OCI-LY3 (cell line): Measurements from ENCODE around the gene TRIM44.
"Not testable (repeated sequence)": the region's sequence is repeated elsewhere in the genome, so short reads cannot be mapped to it uniquely, and the experiment has no call there.

Experiments used
- H2AFZ ChIP-seq: fragments of 200-600, 300-600 bp; shearing (Covaris generic); 2 replicates; pipeline ENCODE4 v1.6.0; 2014; ENCODE audit warnings: antibody characterized with exemption, low read depth, low read length
- H3K27ac ChIP-seq: fragments of 200-600, 300-600 bp; sonication (generic); 2 replicates; pipeline ENCODE4 v1.5.1; 2014; ENCODE audit warnings: mild to moderate bottlenecking, low read length, moderate library complexity, mixed read lengths
- H3K27me3 ChIP-seq: fragments of 200-600, 300-600 bp; sonication (generic); 2 replicates; pipeline ENCODE4 v1.6.1; 2014; ENCODE audit warnings: low read depth, low read length, mixed read lengths
- H3K36me3 ChIP-seq: fragments of 200-600, 300-600 bp; sonication (generic); replicated peaks from 2 replicates; pipeline ENCODE3; 2014; ENCODE audit warnings: low read depth, low read length, mixed read lengths
- H3K4me1 ChIP-seq: fragments of 300-600, 200-600 bp; sonication (generic); 2 replicates; pipeline ENCODE4 v1.6.1; 2014; ENCODE audit warnings: low read length, mixed read lengths
- H3K4me2 ChIP-seq: fragments of 200-600, 300-600 bp; sonication (generic); 2 replicates; pipeline ENCODE4 v1.6.1; 2014; ENCODE audit warnings: low read length, mixed read lengths
- H3K4me3 ChIP-seq: fragments of 300-600, 200-600 bp; sonication (generic); 2 replicates; pipeline ENCODE4 v1.5.1; 2014; ENCODE audit warnings: antibody characterized with exemption, mild to moderate bottlenecking, low read length, moderate library complexity
- H3K79me2 ChIP-seq: fragments of 300-600, 200-600 bp; shearing (Covaris generic); 2 replicates; pipeline ENCODE4 v1.6.1; 2014; ENCODE audit warnings: mild to moderate bottlenecking, low read length, mixed read lengths
- H3K9ac ChIP-seq: fragments of 300-600, 200-600 bp; shearing (Covaris generic); 2 replicates; pipeline ENCODE4 v1.6.0; 2014; ENCODE audit warnings: mild to moderate bottlenecking, low read length, moderate library complexity
- H3K9me3 ChIP-seq: fragments of 200-600, 300-600 bp; shearing (Covaris generic); 2 replicates; pipeline ENCODE4 v1.6.1; 2014; ENCODE audit warnings: low read length, mixed read lengths; ENCODE audit not compliant: insufficient read depth
- H4K20me1 ChIP-seq: fragments of 200-600, 300-600 bp; sonication (generic); 2 replicates; pipeline ENCODE4 v1.6.1; 2016; ENCODE audit warnings: low read length, mixed read lengths; ENCODE audit not compliant: insufficient read depth
- CTCF ChIP-seq: fragments of 200-600, 300-600 bp; sonication (generic); IDR thresholded peaks from 2 replicates; pipeline ENCODE4 v1.5.1; 2014; ENCODE audit warnings: antibody characterized with exemption, low read length, low read depth
- EZH2phosphoT487 ChIP-seq: fragments of 200-600 bp; shearing (Covaris generic); IDR thresholded peaks from 2 replicates; pipeline ENCODE4 v1.6.1; 2018; ENCODE audit warnings: antibody characterized with exemption, mixed run types, low read depth

Gene TRIM44

GRCh38 chr11:35650467-35650866 is 12.1 kb upstream of the TRIM44 start:
- no peak overlapping the region for H3K4me3 ChIP-seq
- H4K20me1 ChIP-seq, result no peaks in the 10 kb centered on the region
- no peak overlapping the region for H3K4me2 ChIP-seq
- H3K4me1 ChIP-seq, result no peaks in the 10 kb centered on the region
- H3K27me3 ChIP-seq, result peaks cover 5% of the 10 kb centered on the region
- no peaks in the 10 kb centered on the region for H3K9me3 ChIP-seq
- TF ChIP-seq CTCF (no peak), EZH2phosphoT487 (no peak)
- no peaks in the 10 kb centered on the region for H3K79me2 ChIP-seq
- no peak overlapping the region for H2AFZ ChIP-seq
- no peak overlapping the region for H3K9ac ChIP-seq
- no peaks in the 10 kb centered on the region for H3K36me3 ChIP-seq
- H3K27ac ChIP-seq, result no peak overlapping the region

DNA sequence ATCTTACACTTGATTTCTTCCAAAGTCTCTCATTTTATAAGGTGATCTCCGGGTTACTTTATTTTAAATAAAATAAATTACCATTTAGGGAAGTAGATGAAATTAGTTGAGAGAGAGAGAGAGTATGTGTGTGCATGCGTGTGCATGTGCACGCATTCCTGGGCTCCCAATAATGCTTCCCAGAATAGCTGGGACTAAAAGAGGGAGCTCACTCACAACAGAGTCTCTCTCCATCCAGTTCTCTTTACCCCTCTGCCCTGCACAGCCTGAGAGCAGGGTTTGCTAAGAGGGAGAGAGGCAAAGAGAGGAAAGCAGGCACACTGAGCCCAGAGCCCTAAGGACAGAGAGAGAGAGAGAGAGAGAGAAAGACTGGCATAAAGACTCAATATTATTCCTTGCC is 11.3 kb upstream of the TRIM44 start:
- Histone ChIP-seq H3K9ac (no peak overlapping the region), H3K79me2 (no peaks in the 10 kb centered on the region), H3K4me1 (no peaks in the 10 kb centered on the region), H3K4me3 (no peak overlapping the region), H2AFZ (no peak overlapping the region), H4K20me1 (no peaks in the 10 kb centered on the region), H3K27me3 (peaks cover 11% of the 10 kb centered on the region), H3K4me2 (no peak overlapping the region), H3K9me3 (no peaks in the 10 kb centered on the region), H3K36me3 (no peaks in the 10 kb centered on the region), H3K27ac (no peak overlapping the region)
- TF ChIP-seq CTCF (no peak), EZH2phosphoT487 (no peak)

DNA sequence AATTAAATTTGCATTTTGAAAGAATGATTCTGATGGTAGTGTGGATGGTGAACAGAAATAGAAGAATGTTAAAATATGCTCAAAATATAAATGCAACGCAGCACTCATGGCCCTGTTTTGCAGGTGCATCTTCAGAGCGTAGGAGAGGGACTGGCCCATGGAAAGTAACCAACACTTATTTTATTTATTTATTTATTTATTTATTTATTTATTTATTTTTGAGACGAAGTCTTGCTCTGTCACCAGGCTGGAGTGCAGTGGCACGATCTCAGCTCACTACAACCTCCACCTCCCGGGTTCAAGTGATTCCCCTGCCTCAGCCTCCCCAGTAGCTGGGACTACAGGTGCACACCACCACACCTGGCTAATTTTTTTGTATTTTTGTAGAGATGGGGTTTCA is 9.8 kb upstream of the TRIM44 start:
- H3K4me1 ChIP-seq, H3K27ac ChIP-seq, H2AFZ ChIP-seq, H3K9me3 ChIP-seq, H3K9ac ChIP-seq, H4K20me1 ChIP-seq, H3K4me2 ChIP-seq, H3K79me2 ChIP-seq, H3K4me3 ChIP-seq, H3K36me3 ChIP-seq: not testable (repeated sequence)
- peaks cover 11% of the 10 kb centered on the region for H3K27me3 ChIP-seq

- H3K4me2 ChIP-seq, result no peak overlapping the region
- H3K27me3 ChIP-seq, result peaks cover 6% of the 10 kb centered on the region; the same call in 1 of the 2 replicates
- H3K9ac ChIP-seq, result no peak overlapping the region
- no peaks in the 10 kb centered on the region for H3K79me2 ChIP-seq
- H3K36me3 ChIP-seq, result no peaks in the 10 kb centered on the region
- no peaks in the 10 kb centered on the region for H3K9me3 ChIP-seq
- H3K4me1 ChIP-seq, result no peaks in the 10 kb centered on the region
- no peak overlapping the region for H3K4me3 ChIP-seq
- no peak overlapping the region for H3K27ac ChIP-seq
- no peak overlapping the region for H2AFZ ChIP-seq
- TF ChIP-seq CTCF (no peak), EZH2phosphoT487 (no peak)
- no peaks in the 10 kb centered on the region for H4K20me1 ChIP-seq
These were observed 7.9 kb upstream of the TRIM44 start for GRCh38 chr11:35654711-35655110.

GRCh38 chr11:35655254-35655653 is 7.3 kb upstream of the TRIM44 start:
- Histone ChIP-seq H3K27me3 (peaks cover 6% of the 10 kb centered on the region; the same call in 1 of the 2 replicates), H3K4me1 (no peaks in the 10 kb centered on the region)

More at GRCh38 chr11:35655254-35655653, 7.3 kb upstream of the TRIM44 start:
- no peaks in the 10 kb centered on the region for H3K36me3 ChIP-seq
- no peaks in the 10 kb centered on the region for H3K9me3 ChIP-seq
- no peak overlapping the region for H3K27ac ChIP-seq
- no peak overlapping the region for H3K4me3 ChIP-seq
- H4K20me1 ChIP-seq, result no peaks in the 10 kb centered on the region
- no peak overlapping the region for H3K9ac ChIP-seq
- no peaks in the 10 kb centered on the region for H3K79me2 ChIP-seq
- TF ChIP-seq EZH2phosphoT487 (no peak), CTCF (no peak)
- H2AFZ ChIP-seq, result no peak overlapping the region
- no peak overlapping the region for H3K4me2 ChIP-seq
